ENCODE results near the gene TSPAN8.
"Not testable (repeated sequence)": the region's sequence is repeated elsewhere in the genome, so short reads cannot be mapped to it uniquely, and the experiment has no call there.

Gene TSPAN8

DNA sequence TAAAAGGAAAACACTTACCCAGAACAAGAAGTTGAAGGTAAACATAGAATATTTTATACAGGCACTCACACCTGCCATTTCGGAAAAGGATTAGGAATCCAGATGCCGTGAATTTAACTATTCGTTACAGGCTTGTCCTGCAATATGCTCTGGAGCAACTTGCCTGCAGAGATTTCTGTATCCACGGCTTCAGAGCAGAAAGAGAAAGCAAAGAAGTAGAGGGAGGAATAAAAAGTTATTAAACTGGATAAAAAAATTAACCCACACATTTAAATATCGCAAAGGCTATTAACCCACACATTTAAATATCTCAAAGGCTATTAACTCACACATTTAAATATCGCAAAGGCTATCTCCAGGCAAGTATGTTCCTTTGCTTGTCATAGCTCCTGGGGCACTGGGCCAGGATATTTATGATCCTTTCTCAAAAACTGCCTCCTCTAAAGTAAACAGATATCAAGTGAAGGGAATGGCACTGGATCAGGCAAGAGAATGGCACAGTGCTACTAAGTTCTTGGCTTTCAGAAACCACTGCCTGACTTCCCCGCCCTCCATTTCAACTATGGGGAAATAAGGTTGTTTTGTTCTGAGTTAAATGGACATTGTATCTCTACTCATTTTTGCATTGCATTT lies at the start of gene TSPAN8:
Gene TSPAN8 (minus strand): TSS at position 399 of the 633 bp plus-strand sequence. CDS start 321 bp downstream, at position 78.
- peak; percentile 6 for DNase-seq

DNA sequence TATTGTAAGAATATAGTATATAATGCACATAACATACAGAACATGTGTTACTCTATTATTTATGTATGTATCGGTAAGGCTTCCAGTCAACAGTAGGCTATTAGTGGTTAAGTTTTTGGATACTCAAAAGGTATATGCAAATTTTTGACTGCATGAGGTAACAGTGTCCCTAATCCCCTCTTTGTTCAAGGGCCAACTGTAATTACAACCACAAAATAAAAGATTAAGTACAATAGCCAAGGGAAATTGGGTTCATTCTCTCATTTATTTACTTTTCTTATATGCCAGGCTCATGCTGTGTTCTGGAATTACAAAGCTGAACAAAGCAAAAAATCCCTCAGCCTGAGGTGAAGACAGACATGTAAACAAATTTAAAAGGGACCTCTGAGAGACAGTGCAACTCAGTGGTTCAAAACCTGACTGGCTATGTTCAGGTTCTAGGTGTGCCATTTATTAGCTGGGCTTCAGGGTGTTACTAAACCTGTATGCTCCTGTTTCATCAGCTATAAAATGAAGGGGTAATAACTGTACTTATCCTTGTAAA lies 43.4 kb upstream of the TSPAN8 start:
- no peak for DNase-seq

DNA sequence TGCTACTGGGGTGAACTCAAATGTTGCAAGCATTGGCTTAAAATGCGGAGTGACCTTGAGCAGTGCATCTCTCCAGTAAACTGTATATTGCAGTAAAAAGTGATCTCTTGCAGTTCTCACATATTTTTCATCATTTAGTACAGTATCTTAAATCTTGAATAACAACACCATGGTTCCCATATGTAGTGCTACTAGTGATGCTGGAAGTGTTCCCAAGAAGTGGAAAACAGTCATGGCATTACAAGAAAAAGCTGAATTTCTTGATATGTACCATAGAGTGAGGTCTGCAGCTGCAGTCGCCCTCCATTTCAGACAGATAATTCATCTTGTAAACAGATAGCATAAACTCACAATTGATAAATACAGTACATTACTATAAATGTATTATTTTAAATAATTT lies 42.9 kb upstream of the TSPAN8 start:
- no peak for DNase-seq

DNA sequence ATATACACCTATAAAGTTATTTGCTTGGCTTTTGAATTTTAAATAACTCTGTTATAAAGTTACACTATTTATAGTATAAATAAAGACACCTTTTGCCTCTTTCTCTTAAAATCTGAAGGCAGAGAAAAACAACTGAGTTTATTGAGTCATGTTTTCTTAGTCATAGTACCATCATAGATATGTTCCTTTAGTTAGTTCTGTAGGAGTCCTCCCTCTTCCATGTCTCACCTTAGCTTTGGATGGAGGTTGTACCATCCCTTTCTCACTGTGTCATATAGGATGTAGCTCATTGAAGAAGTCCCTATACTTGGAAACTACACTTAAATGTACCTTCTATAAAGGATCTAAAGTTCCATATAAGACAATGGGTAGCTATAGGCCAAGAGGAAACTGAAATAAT lies 39.7 kb upstream of the TSPAN8 start:
- no peak for DNase-seq

DNA sequence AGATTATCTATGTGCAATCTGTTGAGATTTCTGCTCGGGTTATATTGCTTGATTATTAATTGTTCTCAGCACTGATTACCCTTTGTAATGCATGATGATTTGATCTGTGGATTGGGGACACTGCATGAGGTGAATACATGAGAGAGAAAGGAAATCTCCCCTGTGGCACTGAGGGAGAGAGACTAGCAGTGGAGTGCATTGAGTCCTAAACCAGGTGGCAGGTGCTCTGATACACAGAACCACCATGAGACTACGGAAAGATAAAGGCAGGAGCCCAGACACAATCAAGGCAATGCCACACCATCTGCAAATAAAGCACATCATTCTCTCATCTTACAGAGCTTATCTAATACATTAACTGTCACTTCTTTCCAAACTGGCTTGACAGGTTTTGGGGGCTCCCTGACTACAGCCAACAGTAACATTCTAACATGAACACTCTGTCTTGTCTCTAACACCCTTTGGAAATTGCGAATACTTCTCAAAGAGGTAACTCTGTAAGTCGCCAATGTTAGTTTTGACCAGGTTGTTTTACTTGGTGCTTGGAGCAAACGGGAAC lies 37.6 kb upstream of the TSPAN8 start:
- no peak for DNase-seq

DNA sequence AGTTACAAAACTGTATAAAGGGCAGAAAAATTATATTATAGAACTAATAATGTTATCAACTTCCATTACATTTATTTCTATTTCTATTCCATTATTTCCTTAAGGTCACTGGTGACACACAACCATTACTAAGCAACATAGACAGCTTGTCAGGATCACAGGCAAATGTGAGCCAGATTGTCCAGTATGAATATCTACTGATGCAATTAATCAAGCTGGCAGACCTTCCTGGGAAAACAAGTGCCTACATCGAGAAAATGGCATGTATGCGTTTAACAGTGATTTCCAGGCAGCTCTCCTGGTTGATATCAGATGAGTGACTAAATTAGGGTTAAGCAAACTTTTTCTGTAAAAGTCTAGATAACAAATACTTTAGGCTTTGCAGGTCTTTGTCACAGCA lies 36.9 kb upstream of the TSPAN8 start:
- DNase-seq, result no peak

DNA sequence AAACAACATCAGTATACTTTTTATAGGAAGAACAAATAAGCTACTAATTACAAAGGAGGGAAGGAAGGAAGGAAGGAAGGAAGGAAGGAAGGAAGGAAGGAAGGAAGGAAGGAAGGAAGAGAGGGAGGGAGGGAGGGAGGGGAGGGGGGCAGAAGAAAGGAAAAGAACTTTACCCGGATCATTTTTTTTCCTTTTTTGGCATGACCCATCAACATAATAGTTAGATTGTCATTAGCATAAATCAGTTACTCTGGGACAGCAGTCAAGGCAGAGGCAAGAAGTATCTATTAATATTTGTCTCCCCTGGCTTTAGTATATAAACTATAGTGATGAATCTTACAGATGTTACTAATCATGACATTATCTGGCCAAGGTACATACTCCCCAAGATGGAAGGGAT lies 35.2 kb upstream of the TSPAN8 start:
- DNase-seq, result no peak

DNA sequence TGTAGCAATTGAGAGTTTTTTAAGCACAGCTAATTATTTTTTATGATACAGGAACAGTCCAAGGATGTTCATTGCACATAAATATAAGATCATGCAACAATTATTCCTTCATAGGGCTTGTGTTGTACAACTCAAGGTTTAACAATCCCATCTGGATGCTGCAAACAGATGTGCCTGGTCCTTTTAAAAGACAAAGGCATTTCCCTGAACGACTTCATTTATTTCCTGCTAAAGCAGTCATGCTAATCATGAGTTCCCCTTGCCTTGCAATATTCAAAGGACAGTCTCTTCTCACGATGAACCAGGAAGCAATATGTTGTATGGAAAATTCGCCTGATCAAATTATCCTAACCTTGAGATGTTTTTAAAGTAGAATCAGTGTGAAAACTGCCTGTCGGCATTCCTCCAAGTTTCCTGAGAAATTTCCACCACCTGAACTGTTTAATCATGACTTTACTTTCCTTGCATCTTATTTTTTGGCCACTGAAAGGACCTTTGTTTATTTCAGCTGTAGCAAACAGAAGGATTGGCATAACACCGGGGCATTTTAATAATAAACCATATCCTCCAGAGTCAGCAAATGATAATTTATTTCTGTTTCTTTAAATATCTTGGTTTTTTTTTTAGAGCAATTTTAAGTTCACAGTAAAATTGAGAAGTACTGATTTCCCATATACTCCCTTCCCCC lies 33.9 kb upstream of the TSPAN8 start:
- no peak for DNase-seq

DNA sequence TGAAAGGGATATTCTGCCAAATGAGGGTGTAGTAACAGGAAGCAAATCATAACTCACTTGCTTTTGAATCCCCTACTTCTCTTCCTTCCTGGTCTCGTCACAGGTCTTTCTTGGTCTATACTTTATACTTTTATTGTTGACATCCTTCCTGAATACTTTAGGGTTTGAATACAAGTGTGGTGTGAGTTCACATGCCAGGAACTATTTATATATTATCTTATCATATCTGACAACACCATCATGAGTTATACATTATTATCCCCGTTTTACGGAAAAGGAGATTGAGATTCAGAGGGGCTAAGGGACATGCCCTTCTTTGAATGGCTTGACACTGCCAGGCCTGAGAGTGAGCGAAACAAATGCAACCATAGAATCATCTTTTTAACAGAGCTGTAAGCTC lies 33.0 kb upstream of the TSPAN8 start:
- DNase-seq, result no peak

DNA sequence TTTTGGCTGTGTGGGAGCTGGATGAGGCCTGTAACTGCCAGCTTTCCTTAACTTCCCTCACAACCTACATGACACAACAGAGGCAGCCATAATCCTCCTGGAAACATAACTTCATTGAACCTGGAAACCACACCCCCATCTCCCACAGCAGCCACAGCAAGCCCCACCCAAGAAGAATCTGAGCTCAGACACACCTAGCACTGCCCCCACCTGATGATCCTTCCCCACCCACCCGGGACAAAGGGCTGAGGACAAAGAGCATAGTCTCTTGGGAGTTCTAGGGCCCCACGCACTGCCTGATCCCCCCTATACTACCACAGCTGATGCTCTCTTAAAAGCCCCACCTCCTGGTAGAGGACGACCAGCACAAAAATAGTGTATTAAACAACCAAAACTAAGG lies 29.6 kb upstream of the TSPAN8 start:
- no peak for DNase-seq

DNA sequence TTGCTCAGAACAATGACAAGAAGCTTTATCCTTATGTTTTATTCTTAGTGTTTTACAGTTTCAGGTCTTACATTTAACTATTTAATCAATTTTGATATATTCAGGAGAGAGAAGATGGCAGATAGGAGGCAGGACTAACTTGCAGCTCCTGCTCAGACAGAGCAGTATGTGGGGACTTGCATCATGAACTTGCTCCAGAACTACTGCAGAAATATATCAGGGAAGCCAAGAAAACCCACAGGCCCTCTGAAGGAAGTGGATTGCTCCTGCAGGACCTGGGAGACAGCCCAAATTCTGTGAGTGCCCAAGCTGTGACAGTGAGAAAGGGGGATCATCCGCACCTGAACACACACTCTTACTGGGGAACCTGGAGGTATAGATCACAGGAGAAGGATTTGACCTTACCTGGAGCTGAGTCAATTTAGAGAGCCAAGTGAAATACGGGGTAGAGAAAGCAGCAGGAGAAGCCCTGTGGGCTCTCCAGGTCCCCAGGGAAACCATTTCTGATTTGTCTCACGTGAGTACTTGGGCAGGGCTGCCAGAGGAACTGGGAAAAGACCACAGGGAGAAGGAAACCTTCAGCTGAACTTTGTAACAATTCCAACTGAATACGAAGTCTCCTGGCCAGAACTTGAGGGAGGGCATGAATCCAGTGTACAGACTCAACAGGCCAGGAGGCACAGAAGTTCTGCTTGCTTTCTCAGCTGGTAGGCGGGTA lies 28.9 kb upstream of the TSPAN8 start:
- DNase-seq, result no peak

DNA sequence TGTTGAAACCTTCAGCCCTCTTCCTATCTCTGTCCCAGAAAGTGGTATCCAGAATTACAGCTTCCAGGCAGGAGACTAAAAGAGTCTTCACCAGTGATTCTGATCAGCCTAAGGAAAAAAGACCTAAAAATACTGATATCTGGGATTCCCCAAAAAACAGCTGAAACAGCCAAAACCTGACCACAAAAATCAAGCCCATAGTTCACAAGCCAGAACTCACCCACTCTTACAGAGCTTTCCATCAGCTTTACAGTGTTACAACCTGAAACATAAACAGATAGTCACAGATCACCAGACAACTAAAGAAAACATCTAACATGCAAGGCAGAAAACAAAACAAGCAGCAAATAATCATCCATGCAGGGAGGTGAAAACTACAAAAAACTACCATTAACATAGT lies 26.0 kb upstream of the TSPAN8 start:
- no peak for DNase-seq

DNA sequence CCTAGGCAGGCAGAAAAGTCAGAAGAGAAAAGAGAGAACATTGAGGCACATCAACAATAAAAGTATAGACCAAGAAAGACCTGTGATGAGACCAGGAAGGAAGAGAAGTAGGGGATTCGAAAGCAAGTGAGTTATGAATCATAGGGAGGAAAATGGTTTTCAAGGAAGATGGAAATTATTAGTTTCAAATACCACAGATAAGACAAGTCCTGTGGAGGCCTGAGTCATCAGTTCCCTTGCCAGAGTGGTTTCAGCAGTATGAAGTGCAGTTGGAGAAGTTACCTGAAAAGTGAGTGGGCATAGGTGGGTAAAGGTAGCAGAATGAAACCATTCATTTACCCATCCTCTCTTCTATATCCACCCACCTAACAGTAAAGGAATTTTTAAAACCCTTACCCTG lies 25.2 kb upstream of the TSPAN8 start:
- no peak for DNase-seq

DNA sequence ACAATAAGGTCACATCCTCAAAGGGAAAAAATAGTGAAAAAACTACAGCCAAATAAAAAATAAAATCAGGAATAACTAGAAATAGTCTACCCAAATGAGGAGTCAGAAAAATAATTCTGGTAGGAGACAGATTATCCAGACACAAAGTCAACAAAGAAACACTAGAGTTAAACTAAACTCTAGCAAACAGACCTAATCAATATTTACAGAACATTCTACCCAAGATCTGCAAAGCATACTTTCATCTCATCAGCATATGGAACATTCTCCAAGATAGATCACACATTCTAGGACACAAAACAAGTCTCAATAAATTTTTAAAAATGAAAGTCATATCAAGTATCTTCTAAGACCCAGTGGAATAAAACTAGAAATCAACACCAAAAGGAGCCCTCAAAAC lies 20.4 kb upstream of the TSPAN8 start:
- DNase-seq, result no peak

DNA sequence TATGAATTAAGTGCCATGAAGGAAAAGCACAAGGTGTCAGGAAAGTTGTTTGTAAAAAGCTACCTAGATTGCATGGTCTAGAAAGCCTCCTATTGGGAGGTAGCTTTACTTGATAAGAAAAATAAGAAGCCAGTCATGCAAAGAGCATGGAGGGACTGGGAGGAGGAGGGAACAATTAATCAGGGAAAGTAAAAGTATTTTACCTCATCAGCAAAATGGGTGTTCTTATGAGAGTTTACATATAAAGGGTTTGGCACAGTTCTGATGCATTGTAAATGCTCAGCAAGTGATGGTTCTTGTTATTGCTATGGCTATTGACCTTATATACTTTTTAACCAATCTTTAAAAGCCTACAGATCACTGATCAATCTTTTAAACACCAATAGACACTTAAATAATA lies 17.0 kb upstream of the TSPAN8 start:
- no peak for DNase-seq

DNA sequence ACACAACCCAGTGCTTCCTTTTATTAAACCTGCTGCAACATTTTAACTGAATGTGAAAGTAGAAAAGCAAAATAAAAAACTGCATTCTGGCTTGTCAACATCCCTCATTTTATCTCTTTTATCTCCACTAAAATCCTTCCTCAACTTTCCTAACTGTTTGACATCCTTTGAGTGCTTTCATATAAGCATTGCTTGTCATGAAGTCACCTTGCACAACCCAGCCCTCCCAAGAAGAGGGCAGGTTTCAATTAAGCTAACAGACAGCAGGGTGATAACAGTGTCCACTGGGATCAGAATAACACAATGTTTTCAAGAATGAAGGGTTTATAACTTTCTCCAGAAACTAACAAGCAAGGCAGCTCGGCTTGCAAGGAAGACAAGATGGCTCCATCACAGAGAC lies 16.3 kb upstream of the TSPAN8 start:
- no peak for DNase-seq

DNA sequence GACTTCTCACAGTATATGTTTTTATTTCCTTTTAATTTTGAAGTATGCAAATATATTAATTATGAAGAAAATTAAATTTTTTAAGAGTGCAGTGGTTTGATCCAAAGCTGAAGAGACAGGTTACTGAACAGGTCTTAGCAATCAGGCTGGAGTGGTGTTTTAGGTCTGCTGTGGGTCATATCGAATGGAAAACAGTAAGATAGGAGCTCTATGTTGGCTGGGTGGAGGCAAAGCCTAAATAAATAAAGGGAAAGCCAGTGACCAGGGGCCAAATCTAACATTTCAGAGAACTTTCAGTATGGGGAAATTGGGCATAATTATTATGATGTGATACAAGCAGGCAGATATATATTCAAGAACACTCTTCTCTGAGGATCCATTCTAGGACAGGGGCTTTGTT lies 12.7 kb upstream of the TSPAN8 start:
- DNase-seq, result no peak

DNA sequence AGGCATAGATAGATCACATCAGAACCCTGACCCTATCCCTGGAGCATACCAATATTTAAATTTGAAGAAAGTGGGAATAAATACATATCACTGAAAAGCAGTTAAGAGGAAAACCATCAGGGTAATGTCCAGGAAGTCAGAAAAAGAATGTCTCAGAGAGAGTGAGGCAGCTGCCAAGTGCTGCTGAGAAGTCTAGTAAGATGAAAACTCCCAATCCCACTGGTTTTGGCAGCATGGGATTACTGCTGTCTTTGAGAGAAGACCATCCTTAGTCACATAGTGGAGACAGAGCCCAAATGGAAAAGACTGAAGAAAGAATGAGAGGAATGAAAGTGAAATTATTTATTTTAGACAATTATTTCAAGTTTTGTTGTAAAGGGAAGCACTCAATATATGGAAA lies 11.5 kb upstream of the TSPAN8 start:
- no peak for DNase-seq

DNA sequence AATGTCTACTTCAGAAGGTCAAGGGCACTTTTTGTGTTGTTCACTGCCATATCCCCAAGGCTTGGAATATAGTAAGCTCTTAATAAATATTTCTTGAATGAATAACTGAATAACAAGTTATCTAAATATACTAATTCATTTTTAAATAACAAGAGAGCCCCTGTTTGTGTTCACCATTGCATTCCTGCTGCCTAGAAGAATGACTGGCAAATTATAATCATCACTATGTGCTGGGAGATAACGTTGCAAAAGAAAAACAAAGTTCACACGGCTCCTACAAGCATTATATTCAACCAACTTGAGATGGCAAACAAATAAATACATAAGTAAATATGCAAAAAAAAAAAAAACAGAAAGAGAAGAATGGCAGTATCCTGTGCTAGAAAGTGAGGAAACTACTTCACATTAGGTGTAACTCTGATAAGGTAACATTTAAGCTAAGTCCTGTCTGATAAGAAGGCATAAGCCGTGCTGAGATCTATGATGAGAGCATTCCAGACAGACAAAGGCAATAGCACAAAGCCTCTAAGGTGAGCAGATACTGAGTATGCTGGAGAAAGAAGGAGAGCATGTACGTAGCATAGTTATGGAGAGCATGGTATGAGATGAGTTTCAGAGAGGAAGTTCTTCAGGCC lies 9.2 kb upstream of the TSPAN8 start:
- no peak for DNase-seq

DNA sequence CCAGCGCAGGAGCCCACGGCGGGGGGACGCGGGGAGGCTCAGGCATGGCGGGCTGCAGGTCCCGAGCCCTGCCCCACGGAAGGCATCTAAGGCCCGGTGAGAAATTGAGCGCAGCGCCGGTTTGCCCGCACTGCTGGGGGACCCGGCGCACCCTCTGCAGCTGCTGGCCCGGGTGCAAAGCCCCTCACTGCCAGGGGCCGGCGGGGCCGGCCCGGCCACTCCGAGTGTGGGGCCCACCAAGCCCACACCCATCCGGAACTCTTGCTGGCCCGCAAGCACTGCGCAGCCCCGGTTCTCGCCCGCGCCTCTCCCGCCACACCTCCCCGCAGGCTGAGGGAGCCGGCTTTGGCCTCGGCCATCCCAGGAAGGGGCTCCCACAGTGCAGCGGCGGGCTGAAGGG lies 8.5 kb upstream of the TSPAN8 start:
- no peak for DNase-seq

DNA sequence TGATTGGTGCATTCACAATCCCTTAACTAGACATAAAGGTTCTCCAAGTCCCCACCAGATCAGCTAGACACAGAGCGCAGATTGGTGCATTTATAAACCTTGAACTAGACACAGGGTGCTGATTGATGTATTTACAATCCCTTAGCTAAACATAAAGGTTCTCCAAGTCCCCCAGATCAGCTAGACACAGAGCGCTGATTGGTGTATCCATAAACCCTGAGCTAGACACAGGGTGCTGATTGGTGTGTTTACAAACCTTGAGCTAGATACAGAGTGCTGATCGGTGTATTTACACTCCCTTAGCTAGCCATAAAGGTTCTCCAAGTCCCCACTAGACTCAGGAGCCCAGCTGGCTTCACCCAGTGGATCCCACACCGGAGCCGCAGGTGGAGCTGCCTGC lies 8.0 kb upstream of the TSPAN8 start:
- not testable (repeated sequence) for DNase-seq

DNA sequence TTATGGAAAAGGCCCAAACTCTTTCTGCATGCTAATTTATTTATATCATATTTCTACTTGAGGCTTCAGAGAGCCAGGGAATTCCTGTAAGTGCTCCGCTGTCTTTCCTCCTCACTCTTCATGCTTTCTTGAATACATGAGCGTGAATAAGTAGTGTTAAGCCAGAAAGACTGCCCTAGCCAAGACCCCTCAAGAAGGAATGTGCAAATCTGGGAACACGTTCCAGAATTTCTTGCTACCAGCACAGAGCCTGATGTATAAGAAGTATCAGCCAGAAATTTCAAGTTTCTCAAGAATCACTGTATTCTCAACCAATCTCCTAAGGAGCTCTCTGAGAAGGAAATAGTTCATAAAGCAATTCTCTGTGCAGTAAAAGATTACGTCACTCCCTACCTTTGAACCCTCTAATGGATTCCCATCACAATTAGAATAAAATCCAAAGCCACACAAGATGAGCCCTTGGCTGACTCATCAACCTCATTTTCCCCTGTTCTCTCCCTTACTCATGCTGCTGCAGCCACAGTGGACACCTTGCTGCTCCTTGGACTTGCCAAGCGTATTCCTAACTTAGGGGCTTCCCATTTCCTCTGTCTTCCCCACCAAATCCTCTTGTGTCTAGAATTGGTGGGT lies 6.9 kb upstream of the TSPAN8 start:
- no peak for DNase-seq

DNA sequence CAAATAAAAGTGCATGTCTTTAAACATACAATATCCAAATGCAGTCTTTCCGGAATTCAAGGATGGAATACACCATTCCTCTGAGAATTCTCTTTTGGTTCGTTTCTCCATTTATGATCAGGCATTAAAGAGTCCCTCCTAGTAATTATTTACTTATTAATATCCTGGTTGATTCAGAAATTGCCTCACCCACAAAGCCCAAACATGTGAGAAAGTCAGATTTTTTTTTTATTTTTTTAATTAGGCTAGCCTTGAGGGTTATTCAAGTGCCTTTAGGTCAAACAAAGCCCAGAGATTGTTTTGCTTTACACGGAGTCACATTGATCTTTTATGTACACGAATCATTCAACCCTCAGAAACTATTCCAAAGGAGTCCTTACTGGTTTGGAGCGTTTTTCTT lies 6.4 kb upstream of the TSPAN8 start:
- no peak for DNase-seq

Measured in DMS79 treated with DMSO at 0.1 percent for 48 hours (cell line).